ENCODE data around the gene HTT. TPM values are rescaled to one million over a fixed set of nuclear protein-coding genes. Genes with fewer than 3 reads are reported as not detected.

HTT gene
- total RNA-seq, 2 donors from 2014 or later: 18.1 to 30.5 TPM

- Histone ChIP-seq H3K4me1 (no peaks in the 10 kb centered on the region), H3K27me3 (no peaks in the 10 kb centered on the region), H3K27ac (no peak overlapping the region), H3K9me3 (no peaks in the 10 kb centered on the region), H3K36me3 (peaks cover 31% of the 10 kb centered on the region), H3K4me3 (no peak overlapping the region)
- no peak for DNase-seq (ENCODE audit: low spot score)
- TF ChIP-seq, protein P1, sequence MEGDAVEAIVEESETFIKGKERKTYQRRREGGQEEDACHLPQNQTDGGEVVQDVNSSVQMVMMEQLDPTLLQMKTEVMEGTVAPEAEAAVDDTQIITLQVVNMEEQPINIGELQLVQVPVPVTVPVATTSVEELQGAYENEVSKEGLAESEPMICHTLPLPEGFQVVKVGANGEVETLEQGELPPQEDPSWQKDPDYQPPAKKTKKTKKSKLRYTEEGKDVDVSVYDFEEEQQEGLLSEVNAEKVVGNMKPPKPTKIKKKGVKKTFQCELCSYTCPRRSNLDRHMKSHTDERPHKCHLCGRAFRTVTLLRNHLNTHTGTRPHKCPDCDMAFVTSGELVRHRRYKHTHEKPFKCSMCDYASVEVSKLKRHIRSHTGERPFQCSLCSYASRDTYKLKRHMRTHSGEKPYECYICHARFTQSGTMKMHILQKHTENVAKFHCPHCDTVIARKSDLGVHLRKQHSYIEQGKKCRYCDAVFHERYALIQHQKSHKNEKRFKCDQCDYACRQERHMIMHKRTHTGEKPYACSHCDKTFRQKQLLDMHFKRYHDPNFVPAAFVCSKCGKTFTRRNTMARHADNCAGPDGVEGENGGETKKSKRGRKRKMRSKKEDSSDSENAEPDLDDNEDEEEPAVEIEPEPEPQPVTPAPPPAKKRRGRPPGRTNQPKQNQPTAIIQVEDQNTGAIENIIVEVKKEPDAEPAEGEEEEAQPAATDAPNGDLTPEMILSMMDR (IDR thresholded peaks at IDR 0.05): no peak
These were observed 23.9 kb downstream of the HTT start for GRCh38 chr4:3098346-3098745.

DNA sequence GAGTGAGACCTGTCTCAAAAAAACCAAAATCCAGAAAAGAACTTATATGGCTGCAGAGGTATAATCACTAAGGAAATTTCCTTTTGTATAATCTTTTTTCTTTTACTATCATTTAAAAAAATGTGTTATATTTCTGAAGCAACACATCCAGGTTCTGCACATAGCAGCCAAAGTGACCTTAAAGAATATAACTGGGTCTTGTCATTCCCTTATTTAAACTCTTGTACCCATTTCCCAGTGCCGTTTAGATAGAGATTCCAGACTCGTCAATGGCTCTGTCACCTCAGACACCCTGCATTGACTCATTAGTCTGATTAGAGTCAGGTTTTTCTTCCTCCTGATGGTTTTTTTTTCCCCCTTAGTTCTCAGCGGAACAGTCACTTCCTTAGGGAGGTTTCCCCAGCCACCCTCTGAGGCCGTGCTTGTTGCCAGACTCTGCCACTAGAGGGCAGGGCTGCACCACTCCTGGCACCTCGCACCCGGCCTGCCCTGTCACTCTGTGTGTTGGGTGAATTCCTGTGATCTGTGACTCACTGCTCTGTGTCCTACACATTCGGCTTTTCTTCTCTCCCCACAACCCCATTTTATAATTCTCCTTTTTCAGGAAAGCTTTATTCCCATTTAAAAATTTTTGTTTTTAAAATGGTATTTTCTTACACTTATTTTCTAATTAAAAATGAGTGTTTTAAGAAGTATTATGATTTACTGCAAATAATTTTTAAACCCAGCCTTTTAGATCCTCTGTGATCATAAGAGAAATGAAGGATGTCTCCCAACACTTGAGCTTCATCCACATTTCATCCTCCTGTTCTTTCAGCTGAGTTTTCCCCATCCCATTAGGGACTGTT is 32.1 kb downstream of the HTT start:
- TF ChIP-seq, protein P1 (IDR thresholded peaks at IDR 0.05): peak; percentile 86 to 97
- peaks cover 5% of the 10 kb centered on the region for H3K36me3 ChIP-seq
- H3K27me3 ChIP-seq: no peaks in the 10 kb centered on the region
- H3K4me3 ChIP-seq: no peak overlapping the region
- H3K27ac ChIP-seq: peak overlapping the region; percentile 57 to 69
- H3K4me1 ChIP-seq: peaks cover 0 to 27% of the 10 kb centered on the region in 2 donors
- H3K9me3 ChIP-seq: no peaks in the 10 kb centered on the region
- peak; percentile 94 for DNase-seq (ENCODE audit: low spot score)

- no peak for DNase-seq (ENCODE audit: low spot score)
- Histone ChIP-seq H3K9me3 (no peaks in the 10 kb centered on the region), H3K4me1 (peaks cover 0 to 34% of the 10 kb centered on the region in 2 donors), H3K4me3 (no peak overlapping the region), H3K27me3 (no peaks in the 10 kb centered on the region), H3K36me3 (peaks cover 5% of the 10 kb centered on the region), H3K27ac (peak overlapping the region; percentile 57 to 69)
- TF ChIP-seq, protein P1 (IDR thresholded peaks at IDR 0.05): no peak
These were observed 32.8 kb downstream of the HTT start for GRCh38 chr4:3107271-3107670.

DNA sequence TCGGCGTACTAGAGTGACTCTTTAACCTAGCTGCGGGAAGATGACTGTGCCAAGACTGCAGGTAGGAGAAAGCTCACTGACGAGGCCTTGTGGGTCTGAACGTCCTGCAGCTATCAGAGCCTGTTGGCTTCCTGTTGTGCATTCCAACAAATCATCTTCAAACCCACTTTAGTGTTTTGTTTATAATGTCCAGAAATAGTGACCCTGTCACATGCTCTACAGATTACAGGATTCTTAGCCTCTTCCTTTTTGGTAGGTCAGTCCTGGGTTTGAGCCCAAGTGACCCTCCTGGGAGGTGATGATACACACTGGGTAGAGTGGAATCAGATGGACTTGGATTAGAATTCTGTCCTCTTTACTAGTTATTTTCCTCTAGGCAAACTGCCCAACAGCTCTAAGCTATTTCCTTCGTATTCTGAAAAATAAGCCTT is 33.2 kb downstream of the HTT start:
- Histone ChIP-seq H3K4me1 (peaks cover 0 to 37% of the 10 kb centered on the region in 2 donors), H3K4me3 (no peak overlapping the region), H3K36me3 (peaks cover 2% of the 10 kb centered on the region), H3K27ac (peak overlapping the region; percentile 57 to 69), H3K27me3 (no peaks in the 10 kb centered on the region), H3K9me3 (no peaks in the 10 kb centered on the region)
- TF ChIP-seq, protein P1 (IDR thresholded peaks at IDR 0.05): no peak
- no peak for DNase-seq (ENCODE audit: low spot score)

GRCh38 chr4:3108211-3108610 is 33.7 kb downstream of the HTT start:
- no peak for DNase-seq (ENCODE audit: low spot score)
- no peaks in the 10 kb centered on the region for H3K27me3 ChIP-seq
- H3K9me3 ChIP-seq: no peaks in the 10 kb centered on the region
- peak overlapping the region; percentile 57 to 69 for H3K27ac ChIP-seq
- no peak overlapping the region for H3K4me3 ChIP-seq
- no peaks in the 10 kb centered on the region for H3K36me3 ChIP-seq
- H3K4me1 ChIP-seq: peaks cover 0 to 42% of the 10 kb centered on the region in 2 donors
- TF ChIP-seq, protein P1 (IDR thresholded peaks at IDR 0.05): no peak
